Mononuclear cell (primary cell): Measurements from ENCODE around the gene ATXN10. TPM values are rescaled to one million over a fixed set of nuclear protein-coding genes. Genes with fewer than 3 reads are reported as not detected.

Source experiments
- H3K27me3 ChIP-seq: 2 replicates; pipeline ENCODE4 v1.6.0; 2011; ENCODE audit warnings: low read length, control low read depth; ENCODE audit not compliant: insufficient read depth
- H3K4me1 ChIP-seq: 2 replicates; pipeline ENCODE4 v1.5.1; 2011; ENCODE audit warnings: mild to moderate bottlenecking, low read length, control low read depth; ENCODE audit not compliant: insufficient read depth
- H3K4me3 ChIP-seq: 2 replicates; pipeline ENCODE4 v1.5.1; 2011; ENCODE audit warnings: mild to moderate bottlenecking, low read length, moderate library complexity
- H3K9me3 ChIP-seq: 2 replicates; pipeline ENCODE4 v1.5.1; 2011; ENCODE audit warnings: low read depth, mild to moderate bottlenecking, control low read depth, low read length
- total RNA-seq: library from RNA; depleted of rRNA; stranded (reverse); fragments of >200 nt; gene quantifications from one replicate; pipeline ENCODE4 v1.2.3, GENCODE V29; 2012

ATXN10 gene
- total RNA-seq, 1 donor: 67.5 TPM

GRCh38 chr22:45892681-45893461, 221.2 kb downstream of the ATXN10 start:
- H3K4me1 ChIP-seq: no peaks in the 10 kb centered on the region
- no peaks in the 10 kb centered on the region for H3K27me3 ChIP-seq
- no peak overlapping the region for H3K4me3 ChIP-seq
- no peaks in the 10 kb centered on the region for H3K9me3 ChIP-seq

GRCh38 chr22:45893516-45893915, 221.9 kb downstream of the ATXN10 start:
- Histone ChIP-seq H3K4me1 (no peaks in the 10 kb centered on the region), H3K4me3 (no peak overlapping the region), H3K27me3 (no peaks in the 10 kb centered on the region), H3K9me3 (no peaks in the 10 kb centered on the region)

Other genes starting within 250 kb of the ATXN10 start
- gene FBLN1, start 169.0 kb upstream of the ATXN10 start, total RNA-seq: 0.10 TPM